Measurements from ENCODE around the gene TRAF7.
"Not testable (repeated sequence)": the region's sequence is repeated elsewhere in the genome, so short reads cannot be mapped to it uniquely, and the experiment has no call there.

Gene TRAF7

GRCh38 chr16:2126928-2127556, 28.5 kb upstream of the TRAF7 start:
- H3K4me3 ChIP-seq (ENCODE audit: low read depth, low read length) = not testable (repeated sequence)

- not testable (repeated sequence) for H3K4me3 ChIP-seq (ENCODE audit: low read depth, low read length)
Measured at GRCh38 chr16:2127630-2128280, 27.8 kb upstream of the TRAF7 start.

- H3K4me3 ChIP-seq (ENCODE audit: low read depth, low read length) = not testable (repeated sequence)
Measured at GRCh38 chr16:2129251-2129650, 26.3 kb upstream of the TRAF7 start.

DNA sequence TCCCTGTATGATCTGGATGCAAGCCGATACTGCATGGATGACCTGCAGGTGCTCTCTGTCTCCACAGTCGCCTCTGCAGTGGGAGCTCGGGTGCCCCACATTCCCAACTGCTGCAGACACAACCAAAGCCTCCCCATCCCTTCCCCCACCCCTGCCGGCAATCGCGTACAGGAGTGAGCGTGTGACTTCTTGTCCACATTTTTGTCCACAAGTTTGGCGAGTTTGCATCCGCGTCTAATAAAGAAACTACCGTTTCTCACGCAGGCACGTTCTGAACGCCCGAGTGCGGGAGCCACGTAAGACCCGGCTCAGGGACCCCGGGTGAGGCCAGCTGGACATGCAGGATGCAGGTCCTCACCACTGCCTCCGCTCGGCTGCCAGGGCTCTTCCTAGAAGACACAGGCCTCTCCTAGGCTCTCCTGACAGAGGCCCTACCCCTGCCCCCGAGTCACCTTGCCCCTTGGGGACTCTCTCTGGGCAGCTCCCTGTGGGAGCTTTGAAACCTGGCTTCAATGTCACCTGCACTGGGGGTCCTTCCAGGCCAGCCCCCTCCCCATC, 25.6 kb upstream of the TRAF7 start:
- not testable (repeated sequence) for H3K4me3 ChIP-seq (ENCODE audit: low read depth, low read length)

DNA sequence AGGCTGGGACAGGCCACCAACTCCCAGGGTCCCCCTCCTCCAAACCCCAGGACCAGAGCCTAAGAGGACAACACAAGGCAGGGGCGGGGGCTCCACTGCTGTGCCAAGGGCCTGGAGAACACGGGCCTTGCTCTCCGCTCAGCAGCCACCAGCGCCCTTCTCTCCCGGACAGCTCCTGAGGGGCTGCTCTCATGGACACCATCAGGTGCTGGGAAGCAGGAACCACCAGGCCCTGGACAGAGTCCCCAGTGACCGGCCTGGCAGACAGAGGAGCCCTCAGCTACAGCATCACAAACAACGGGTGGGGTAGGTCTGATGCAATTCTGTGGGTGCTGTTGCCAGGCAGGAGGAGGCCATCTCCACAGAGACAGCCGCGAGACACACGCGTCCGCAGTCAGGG, 21.8 kb upstream of the TRAF7 start:
- H3K4me3 ChIP-seq (ENCODE audit: low read depth, low read length) = not testable (repeated sequence)

GRCh38 chr16:2135071-2135470, 20.5 kb upstream of the TRAF7 start:
- H3K4me3 ChIP-seq (ENCODE audit: low read depth, low read length) = peak overlapping the region; percentile 37

- H3K4me3 ChIP-seq (ENCODE audit: low read depth, low read length) = peak within 1 kb of the TSS; percentile 37
Measured at GRCh38 chr16:2135770-2136490, 19.7 kb upstream of the TRAF7 start, which contains the start of gene PKD1. Gene PKD1 (minus strand): TSS chr16:2135898. CDS start chr16:2135689, 209 bp downstream.

DNA sequence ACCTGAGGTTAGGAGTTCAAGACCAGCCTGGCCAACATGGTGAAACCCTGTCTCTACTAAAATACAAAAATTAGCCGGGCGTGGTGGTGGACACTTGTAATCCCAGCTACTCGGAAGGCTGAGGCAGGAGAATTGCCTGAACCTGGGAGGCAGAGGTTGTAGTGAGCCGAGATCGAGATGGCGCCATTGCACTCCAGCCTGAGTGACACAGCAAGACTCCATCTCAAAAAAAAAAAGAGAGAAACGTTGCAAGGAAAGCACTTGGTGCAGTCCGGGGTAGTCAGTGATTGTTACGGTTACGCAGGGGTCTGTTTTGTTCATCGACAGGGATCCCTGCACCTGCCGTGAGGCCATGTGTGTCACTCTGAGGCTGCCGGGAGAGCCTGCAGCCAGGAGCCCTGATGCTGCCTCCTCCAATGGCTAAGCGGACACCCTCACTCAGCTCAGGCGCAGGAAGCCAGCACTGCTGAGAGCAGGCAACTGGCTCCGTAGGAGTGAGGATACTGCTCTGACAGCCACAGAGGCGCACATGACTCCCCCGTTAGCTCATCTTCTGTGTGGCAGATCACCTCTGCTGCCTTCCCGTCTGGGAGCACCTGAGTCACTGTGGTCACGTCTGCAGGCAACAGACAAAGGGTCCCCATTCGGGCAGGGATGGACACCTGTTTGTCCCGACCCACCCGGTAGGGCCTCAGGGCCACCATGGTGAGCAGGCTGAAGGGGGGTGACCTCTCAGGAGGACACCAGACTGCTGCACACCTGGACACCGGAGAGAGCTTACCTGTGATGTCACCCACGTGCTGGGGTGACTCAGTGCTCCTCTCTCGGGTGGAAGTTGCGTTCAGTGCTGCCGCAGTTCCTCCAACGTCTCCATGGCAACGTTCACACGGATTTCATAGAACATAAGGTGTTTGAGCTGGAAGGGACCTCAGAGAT, 12.4 kb upstream of the TRAF7 start:
- TF ChIP-seq, protein P1, sequence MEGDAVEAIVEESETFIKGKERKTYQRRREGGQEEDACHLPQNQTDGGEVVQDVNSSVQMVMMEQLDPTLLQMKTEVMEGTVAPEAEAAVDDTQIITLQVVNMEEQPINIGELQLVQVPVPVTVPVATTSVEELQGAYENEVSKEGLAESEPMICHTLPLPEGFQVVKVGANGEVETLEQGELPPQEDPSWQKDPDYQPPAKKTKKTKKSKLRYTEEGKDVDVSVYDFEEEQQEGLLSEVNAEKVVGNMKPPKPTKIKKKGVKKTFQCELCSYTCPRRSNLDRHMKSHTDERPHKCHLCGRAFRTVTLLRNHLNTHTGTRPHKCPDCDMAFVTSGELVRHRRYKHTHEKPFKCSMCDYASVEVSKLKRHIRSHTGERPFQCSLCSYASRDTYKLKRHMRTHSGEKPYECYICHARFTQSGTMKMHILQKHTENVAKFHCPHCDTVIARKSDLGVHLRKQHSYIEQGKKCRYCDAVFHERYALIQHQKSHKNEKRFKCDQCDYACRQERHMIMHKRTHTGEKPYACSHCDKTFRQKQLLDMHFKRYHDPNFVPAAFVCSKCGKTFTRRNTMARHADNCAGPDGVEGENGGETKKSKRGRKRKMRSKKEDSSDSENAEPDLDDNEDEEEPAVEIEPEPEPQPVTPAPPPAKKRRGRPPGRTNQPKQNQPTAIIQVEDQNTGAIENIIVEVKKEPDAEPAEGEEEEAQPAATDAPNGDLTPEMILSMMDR (IDR thresholded peaks at IDR 0.05; ENCODE audit: borderline replicate concordance, insufficient read depth, low read depth, low read length) = no peak
- no peak overlapping the region for H3K4me3 ChIP-seq (ENCODE audit: low read depth, low read length)

DNA sequence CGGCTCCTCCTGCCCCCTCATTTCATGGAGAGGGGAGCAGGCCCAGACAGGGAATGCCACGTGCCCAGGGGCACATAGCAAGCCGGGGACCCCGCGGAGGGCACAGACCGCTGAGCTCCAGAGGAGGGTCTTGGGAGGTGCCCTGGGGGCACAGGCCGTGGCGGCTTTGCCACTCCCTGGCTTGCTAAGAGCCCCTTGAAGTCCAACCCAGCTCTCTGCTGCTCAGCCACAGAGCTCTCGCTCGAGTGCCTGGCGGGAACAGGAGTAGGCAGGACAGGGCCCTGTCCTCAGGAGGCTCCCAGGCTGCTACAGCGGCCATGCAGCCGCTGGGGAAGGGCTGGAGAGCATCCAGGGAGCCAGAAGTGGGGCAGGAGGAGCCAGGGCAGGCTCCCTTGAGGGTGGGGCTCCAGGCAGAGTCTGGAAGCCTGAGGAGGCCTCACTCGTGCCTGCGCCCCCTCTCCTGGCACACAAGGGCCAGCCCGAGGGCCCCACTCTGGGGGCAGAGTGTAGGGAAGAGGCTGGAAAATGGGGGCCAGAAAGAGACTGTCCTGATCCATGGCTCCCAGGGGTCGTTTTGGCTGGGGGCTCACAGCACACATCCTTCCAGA, 11.6 kb upstream of the TRAF7 start:
- TF ChIP-seq, protein P1 (IDR thresholded peaks at IDR 0.05; ENCODE audit: borderline replicate concordance, insufficient read depth, low read depth, low read length) = no peak
- H3K4me3 ChIP-seq (ENCODE audit: low read depth, low read length) = no peak overlapping the region

GRCh38 chr16:2145843-2146242, 9.7 kb upstream of the TRAF7 start:
- no peak overlapping the region for H3K4me3 ChIP-seq (ENCODE audit: low read depth, low read length)
- TF ChIP-seq, protein P1 (IDR thresholded peaks at IDR 0.05; ENCODE audit: borderline replicate concordance, insufficient read depth, low read depth, low read length) = no peak
